ENCODE measurements around the gene TOR4A.
"Not testable (repeated sequence)": the region's sequence is repeated elsewhere in the genome, so short reads cannot be mapped to it uniquely, and the experiment has no call there.

Gene TOR4A

DNA sequence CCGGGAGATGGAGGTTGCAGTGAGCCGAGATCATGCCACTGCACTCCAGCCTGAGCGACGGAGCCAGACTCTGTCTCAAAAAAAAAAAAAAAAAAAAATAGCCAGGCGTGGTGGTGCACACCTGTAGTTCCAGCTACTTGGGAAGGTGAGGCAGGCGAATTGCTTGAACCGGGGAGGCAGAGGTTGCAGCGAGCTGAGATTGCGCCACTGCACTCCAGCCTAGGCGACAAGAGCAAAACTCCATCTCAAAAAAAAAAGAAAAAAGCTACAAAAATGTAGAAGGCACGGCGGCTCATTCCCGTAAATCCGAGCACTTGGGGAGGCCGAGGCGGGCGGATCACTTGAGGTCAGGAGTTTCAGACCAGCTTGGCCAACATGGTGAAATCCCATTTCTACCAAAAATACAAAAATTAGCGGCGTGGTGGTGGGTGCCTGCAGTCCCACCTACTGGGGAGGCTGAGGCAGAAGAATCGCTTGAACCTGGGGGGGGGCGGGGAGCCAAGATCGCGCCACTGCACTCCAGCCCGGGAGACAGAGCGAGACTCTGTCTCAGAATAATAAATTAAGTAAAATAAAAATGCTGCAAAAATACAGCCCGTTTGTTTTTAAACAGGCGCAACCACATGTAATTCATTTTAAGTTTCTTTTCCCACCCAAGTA lies 37.9 kb upstream of the TOR4A start:
- DNase-seq (ENCODE audit: low read depth) = not testable (repeated sequence)

DNA sequence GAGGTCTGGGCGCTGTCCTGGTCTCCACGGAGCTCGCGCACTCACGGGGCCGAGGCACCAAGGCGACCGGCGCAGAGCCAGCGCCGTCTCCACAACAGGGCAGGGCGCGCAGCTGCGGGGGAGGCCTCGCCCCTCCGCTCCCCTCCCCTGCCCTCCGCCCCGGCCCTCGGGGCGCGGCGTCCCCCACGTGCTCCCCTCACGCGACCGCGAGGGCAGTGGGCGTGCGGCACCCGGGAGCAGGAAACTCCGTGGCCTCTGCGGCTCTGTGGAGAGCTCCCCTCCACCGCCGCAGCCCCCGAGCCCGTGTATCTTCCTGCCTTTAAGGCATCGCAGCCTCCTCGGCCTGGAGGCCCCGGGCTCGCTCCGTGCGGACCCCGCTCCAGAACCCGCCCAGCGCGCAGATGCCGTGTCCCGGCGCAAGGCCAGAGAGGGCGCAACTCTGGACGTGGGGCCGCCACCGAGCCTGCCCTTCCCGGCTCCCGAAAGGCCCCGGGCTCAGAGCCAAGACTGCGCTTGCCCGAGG lies 37.1 kb upstream of the TOR4A start:
- DNase-seq (ENCODE audit: low read depth) = peak; percentile 63

GRCh38 chr9:137240841-137241489 lies 36.6 kb upstream of the TOR4A start, which contains the start of gene TUBB4B:
Gene TUBB4B, plus strand, starts transcription at chr9:137241287. Its CDS starts 74 bp downstream, at chr9:137241361.
- DNase-seq (ENCODE audit: low read depth) = peak; percentile 97

GRCh38 chr9:137241490-137242268 lies 35.8 kb upstream of the TOR4A start:
- peak; percentile 61 for DNase-seq (ENCODE audit: low read depth)

DNA sequence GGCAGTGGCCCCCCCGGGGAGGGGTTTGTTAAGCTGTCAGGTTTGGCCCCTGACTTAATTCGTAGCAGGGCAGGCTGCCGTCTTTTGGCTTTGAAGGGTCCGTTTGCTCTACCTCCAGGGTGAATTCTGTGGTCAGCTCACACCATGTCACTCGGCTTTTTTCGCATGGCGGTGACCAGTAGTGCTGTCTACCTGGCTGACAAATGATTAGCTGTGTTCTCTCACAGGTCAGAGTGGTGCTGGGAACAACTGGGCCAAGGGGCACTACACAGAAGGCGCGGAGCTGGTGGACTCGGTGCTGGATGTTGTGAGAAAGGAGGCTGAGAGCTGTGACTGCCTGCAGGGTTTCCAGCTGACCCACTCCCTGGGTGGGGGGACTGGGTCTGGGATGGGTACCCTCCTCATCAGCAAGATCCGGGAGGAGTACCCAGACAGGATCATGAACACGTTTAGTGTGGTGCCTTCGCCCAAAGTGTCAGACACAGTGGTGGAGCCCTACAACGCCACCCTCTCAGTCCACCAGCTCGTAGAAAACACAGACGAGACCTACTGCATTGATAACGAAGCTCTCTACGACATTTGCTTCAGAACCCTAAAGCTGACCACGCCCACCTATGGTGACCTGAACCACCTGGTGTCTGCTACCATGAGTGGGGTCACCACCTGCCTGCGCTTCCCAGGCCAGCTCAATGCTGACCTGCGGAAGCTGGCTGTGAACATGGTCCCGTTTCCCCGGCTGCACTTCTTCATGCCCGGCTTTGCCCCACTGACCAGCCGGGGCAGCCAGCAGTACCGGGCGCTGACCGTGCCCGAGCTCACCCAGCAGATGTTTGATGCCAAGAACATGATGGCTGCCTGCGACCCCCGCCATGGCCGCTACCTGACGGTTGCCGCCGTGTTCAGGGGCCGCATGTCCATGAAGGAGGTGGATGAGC lies 35.0 kb upstream of the TOR4A start:
- no peak for DNase-seq (ENCODE audit: low read depth)

DNA sequence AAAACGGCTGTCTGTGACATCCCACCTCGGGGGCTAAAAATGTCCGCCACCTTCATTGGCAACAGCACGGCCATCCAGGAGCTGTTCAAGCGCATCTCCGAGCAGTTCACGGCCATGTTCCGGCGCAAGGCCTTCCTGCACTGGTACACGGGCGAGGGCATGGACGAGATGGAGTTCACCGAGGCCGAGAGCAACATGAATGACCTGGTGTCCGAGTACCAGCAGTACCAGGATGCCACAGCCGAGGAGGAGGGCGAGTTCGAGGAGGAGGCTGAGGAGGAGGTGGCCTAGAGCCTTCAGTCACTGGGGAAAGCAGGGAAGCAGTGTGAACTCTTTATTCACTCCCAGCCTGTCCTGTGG lies 34.3 kb upstream of the TOR4A start:
- not testable (repeated sequence) for DNase-seq (ENCODE audit: low read depth)

- DNase-seq (ENCODE audit: low read depth) = no peak
Measured at GRCh38 chr9:137243626-137244485, 33.7 kb upstream of the TOR4A start.

DNA sequence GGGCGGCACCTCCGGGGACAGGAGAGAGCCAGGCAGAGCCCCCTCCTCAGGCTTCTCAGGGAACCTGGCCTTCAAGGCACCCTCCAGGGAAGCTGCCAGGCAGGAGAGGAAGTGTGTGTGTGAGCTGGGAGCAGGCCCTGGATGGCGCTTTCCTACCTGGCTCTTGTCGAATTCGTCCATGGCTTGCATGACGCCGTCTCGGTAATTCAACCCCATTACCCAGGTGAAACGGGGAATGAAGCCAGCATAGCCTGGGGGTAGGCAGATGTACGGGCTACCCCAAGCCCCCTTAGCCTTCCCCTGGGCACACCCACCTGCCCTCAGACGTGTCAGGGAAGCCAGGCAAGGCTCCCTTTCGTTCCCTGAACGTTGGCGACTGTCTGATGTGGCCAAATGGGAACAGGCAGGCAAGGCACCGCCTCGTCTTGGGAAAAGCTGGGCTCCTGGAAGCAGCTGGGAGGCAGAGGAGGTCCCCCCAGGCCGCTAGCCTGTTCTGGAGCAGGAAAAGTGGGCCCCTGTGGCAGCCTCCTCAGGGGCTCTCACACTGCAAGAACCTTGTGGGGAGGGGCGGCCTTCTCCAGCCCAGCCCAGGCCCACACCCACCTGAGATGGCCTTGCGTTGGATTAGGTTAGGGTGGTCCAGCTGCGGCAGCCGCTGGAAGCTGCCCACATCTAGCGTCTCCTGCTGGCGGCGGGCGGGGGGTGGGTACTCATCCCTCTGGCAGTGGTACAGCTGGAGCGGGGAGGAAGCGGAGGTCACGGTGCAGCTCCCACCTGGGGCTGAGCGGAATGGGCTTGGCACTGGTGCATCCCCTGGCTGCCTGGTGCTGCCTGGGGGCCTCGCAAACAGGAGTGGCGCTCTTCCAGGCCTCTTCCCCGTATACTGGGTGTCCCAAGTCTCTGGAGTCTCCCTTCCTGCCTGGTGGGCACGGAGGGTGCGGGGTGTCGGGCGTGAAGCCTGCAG lies 32.8 kb upstream of the TOR4A start:
- no peak for DNase-seq (ENCODE audit: low read depth)

GRCh38 chr9:137245450-137246421 lies 31.8 kb upstream of the TOR4A start:
- DNase-seq (ENCODE audit: low read depth) = no peak

GRCh38 chr9:137247135-137247915 lies 30.2 kb upstream of the TOR4A start:
- no peak for DNase-seq (ENCODE audit: low read depth)

GRCh38 chr9:137247916-137248175 lies 29.7 kb upstream of the TOR4A start:
- DNase-seq (ENCODE audit: low read depth) = no peak

GRCh38 chr9:137250329-137251193 lies 27.0 kb upstream of the TOR4A start:
- DNase-seq (ENCODE audit: low read depth) = no peak

GRCh38 chr9:137251194-137251461 lies 26.4 kb upstream of the TOR4A start, which contains the start of gene STPG3:
Gene STPG3, plus strand, starts transcription at chr9:137251286. Its CDS starts 1 bp downstream, at chr9:137251287.
- no peak for DNase-seq (ENCODE audit: low read depth)

GRCh38 chr9:137251490-137252268 lies 25.8 kb upstream of the TOR4A start:
- DNase-seq (ENCODE audit: low read depth) = no peak

DNA sequence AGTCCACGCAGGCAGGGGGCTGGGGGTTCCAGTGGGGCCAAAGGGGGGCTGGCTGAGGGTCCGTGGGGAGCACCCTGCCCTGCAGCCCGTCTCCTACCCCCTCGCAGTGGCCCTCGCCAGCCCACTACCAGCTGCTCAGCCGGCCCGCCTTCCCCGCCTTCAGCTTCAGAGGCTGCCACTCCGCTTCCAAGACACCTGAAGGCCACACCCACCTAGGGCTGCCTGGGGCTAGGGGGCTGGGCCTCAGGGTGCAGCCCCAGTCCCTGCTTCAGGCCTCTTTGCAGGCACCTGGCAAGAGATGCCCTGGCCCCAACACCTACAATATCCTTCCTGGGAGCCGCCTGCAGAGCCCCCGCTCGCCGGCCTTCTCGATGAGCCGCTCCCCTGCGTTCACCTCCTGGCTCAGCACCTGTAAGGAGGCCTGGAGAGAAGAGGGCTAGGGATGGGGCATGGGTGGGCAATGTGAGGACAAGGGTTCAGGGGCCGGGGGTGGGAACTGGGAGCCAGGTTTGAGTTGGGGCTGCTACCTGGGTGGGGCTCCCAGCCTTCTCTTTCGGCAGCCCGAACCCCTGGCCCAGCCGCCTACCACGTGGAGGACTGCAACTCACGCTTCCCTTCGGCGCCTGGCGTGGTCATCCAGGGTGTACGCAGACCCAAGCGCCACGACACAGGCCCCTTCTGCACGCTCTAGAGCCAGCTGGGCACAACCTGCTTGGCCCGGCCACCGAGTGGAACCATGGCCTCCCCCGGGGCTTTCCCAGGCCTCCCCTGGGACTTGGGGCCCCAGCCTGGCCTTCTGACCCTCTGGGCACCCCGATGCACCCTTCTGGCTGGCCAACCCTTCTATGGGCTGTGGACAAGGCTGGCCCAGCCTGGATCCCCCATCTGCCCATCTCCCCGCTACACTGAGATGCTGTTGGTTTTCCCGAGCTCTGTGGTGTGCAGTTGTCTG lies 24.7 kb upstream of the TOR4A start:
- no peak for DNase-seq (ENCODE audit: low read depth)
